ENCODE data around the gene MESP2. TPM values are rescaled to one million over a fixed set of nuclear protein-coding genes. Genes with fewer than 3 reads are reported as not detected.
"Not testable (repeated sequence)": the region's sequence is repeated elsewhere in the genome, so short reads cannot be mapped to it uniquely, and the experiment has no call there.

The MESP2 gene
- total RNA-seq, 1 experiment from 2014 or later: not detected

DNA sequence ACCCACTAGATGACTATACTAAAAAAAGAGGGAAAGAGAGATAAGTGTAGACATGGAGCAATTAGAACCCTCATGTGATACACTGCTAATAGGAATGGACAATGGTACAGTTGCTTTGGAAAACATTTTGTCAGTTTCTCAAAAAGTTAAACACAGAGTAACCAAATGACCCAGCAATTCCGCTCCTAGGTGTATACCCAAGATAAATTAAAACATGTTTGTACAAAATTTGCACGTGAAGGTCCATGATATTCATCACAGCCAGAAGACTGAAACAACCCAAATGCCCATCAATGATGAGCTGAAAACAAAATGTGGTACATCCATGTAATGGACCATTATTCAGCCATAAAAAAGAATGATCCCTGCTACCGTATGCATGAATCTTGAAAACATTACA, 11.8 kb downstream of the MESP2 start:
- BruUV-seq (replicated peaks): no TSS peak
- Mint-ChIP-seq H3K9me3 (ENCODE audit: unreplicated experiment) (no peaks in the 10 kb centered on the region), H3K36me3 (ENCODE audit: insufficient read depth, unreplicated experiment) (peaks cover 91% of the 10 kb centered on the region), H3K27me3 (ENCODE audit: insufficient read depth, unreplicated experiment) (no peaks in the 10 kb centered on the region), H3K4me1 (ENCODE audit: insufficient read depth, unreplicated experiment) (peaks cover 8% of the 10 kb centered on the region), H3K27ac (ENCODE audit: low read depth, unreplicated experiment) (no peak overlapping the region), H3K4me3 (ENCODE audit: unreplicated experiment) (no peak overlapping the region)
- no peak for DNase-seq (ENCODE audit: unreplicated experiment)
- TF ChIP-seq, protein P1, sequence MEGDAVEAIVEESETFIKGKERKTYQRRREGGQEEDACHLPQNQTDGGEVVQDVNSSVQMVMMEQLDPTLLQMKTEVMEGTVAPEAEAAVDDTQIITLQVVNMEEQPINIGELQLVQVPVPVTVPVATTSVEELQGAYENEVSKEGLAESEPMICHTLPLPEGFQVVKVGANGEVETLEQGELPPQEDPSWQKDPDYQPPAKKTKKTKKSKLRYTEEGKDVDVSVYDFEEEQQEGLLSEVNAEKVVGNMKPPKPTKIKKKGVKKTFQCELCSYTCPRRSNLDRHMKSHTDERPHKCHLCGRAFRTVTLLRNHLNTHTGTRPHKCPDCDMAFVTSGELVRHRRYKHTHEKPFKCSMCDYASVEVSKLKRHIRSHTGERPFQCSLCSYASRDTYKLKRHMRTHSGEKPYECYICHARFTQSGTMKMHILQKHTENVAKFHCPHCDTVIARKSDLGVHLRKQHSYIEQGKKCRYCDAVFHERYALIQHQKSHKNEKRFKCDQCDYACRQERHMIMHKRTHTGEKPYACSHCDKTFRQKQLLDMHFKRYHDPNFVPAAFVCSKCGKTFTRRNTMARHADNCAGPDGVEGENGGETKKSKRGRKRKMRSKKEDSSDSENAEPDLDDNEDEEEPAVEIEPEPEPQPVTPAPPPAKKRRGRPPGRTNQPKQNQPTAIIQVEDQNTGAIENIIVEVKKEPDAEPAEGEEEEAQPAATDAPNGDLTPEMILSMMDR (IDR thresholded peaks at IDR 0.05; ENCODE audit: unreplicated experiment): no peak
- ChIA-PET CTCF (interaction anchor here (0.7 to 1.6 kb wide), 2 partner anchors 87 to 532 kb away, joined by 3 to 4 read pairs; no protein-coding TSS in a partner anchor), POLR2A (interaction anchor here (1.1 kb wide), 1 partner anchor 12 kb away, joined by 3 read pairs; the partner anchor contains the start of gene MESP2)
- intact Hi-C loops (cut with micrococcal nuclease): no loop called here

DNA sequence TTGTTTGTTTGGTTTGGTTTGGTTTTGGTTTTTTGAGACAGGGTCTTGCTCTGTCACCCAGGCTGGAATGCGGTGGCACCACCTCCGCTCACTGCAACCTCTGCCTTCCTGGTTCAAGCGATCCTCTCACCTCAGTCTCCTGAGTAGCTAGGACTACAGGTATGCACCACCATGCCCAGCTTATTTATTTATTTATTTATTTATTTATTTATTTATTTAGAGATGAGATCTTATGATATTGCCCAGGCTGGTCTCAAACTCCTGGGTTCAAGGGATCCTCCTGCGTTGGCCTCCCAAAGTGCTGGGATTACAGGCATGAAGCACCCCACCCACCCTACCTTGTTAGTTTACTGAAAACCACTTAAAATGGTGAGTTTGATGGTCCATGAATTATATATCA, 12.5 kb downstream of the MESP2 start:
- DNase-seq (ENCODE audit: unreplicated experiment); BruUV-seq (replicated peaks); H3K27ac Mint-ChIP-seq (ENCODE audit: low read depth, unreplicated experiment); H3K27me3 Mint-ChIP-seq (ENCODE audit: insufficient read depth, unreplicated experiment); H3K4me3 Mint-ChIP-seq (ENCODE audit: unreplicated experiment); H3K4me1 Mint-ChIP-seq (ENCODE audit: insufficient read depth, unreplicated experiment); intact Hi-C loops (cut with micrococcal nuclease); H3K9me3 Mint-ChIP-seq (ENCODE audit: unreplicated experiment): not testable (repeated sequence)
- H3K36me3 Mint-ChIP-seq (ENCODE audit: insufficient read depth, unreplicated experiment): peaks cover 94% of the 10 kb centered on the region
- ChIA-PET CTCF (interaction anchor here (1.0 to 1.6 kb wide), 2 partner anchors 10 to 86 kb away, joined by 3 to 4 read pairs; no protein-coding TSS in a partner anchor), POLR2A (interaction anchor here (0.6 to 1.1 kb wide), 2 partner anchors 9 to 13 kb away, joined by 3 read pairs; partner anchors contain the start of gene MESP2)

DNA sequence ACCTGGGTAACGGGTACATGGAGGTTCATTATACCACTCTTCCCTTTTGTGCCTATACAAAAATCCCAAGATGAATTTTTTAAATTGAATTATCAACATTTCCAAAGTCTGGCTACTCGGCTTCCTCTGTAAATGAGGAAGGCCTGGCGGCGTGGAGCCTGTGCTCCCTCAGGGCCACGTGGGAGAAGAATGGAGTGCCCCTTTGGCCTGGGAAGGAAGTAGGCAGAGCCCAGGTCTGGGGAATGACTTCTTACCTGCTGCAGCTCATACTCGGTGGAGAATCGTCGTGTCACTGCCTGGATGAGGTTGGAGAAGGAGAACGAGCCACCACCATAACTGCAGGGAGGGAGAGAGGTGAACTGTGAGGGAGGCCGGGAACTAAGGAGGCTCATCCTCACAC, 14.1 kb downstream of the MESP2 start:
- POLR2A ChIA-PET: interaction anchor here (1.4 kb wide), 1 partner anchor 9 kb away, joined by 6 read pairs; no protein-coding TSS in a partner anchor
- intact Hi-C loops (cut with micrococcal nuclease): no loop called here
- no peaks in the 10 kb centered on the region for H3K27me3 Mint-ChIP-seq (ENCODE audit: insufficient read depth, unreplicated experiment)
- peaks cover 15% of the 10 kb centered on the region for H3K4me1 Mint-ChIP-seq (ENCODE audit: insufficient read depth, unreplicated experiment)
- peaks cover 98% of the 10 kb centered on the region for H3K36me3 Mint-ChIP-seq (ENCODE audit: insufficient read depth, unreplicated experiment)
- TF ChIP-seq, protein P1 (IDR thresholded peaks at IDR 0.05; ENCODE audit: unreplicated experiment): no peak
- no peak overlapping the region for H3K27ac Mint-ChIP-seq (ENCODE audit: low read depth, unreplicated experiment)
- no peaks in the 10 kb centered on the region for H3K9me3 Mint-ChIP-seq (ENCODE audit: unreplicated experiment)
- no peak for DNase-seq (ENCODE audit: unreplicated experiment)
- H3K4me3 Mint-ChIP-seq (ENCODE audit: unreplicated experiment): no peak overlapping the region
- CTCF ChIA-PET: interaction anchor here (0.8 kb wide), 1 partner anchor 19 kb away, joined by 3 read pairs; no protein-coding TSS in a partner anchor
- no TSS peak for BruUV-seq (replicated peaks)

DNA sequence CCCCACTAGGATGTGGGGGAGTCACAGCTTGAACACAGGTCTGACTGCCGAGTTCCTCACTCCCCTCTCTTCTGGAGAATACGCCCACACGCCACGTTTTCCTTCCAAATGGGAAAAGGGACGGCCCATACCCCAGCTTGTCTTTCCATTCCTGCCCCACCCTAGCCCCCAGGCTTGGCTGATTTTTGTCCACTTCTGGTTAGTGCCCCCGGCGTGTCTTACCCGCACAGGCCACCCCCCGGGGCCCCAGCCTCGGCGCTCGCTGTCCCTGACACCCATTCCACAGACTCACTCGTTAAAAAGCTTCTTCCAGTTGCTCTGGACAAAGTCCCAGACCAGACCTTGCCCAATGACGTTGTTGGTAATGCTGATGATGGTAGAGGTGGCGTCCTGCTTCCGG, 14.5 kb downstream of the MESP2 start:
- ChIA-PET POLR2A (interaction anchor here (1.4 kb wide), 1 partner anchor 9 kb away, joined by 6 read pairs; no protein-coding TSS in a partner anchor), CTCF (no interaction called here)
- Mint-ChIP-seq H3K27ac (ENCODE audit: low read depth, unreplicated experiment) (no peak overlapping the region), H3K27me3 (ENCODE audit: insufficient read depth, unreplicated experiment) (no peaks in the 10 kb centered on the region), H3K4me3 (ENCODE audit: unreplicated experiment) (no peak overlapping the region), H3K4me1 (ENCODE audit: insufficient read depth, unreplicated experiment) (peaks cover 15% of the 10 kb centered on the region), H3K36me3 (ENCODE audit: insufficient read depth, unreplicated experiment) (peaks cover 98% of the 10 kb centered on the region), H3K9me3 (ENCODE audit: unreplicated experiment) (no peaks in the 10 kb centered on the region)
- TF ChIP-seq, protein P1 (IDR thresholded peaks at IDR 0.05; ENCODE audit: unreplicated experiment): no peak
- no peak for DNase-seq (ENCODE audit: unreplicated experiment)
- intact Hi-C loops (cut with micrococcal nuclease): no loop called here
- no TSS peak for BruUV-seq (replicated peaks)
